HEK293T (cell line): ENCODE results near the gene RIMBP2.

ENCODE experiments used
- CTCF ChIA-PET: fragments of 350-600 bp; formaldehyde crosslinking; extraction: SDS; loops from one replicate; lab custom pipeline; 2021; ENCODE audit warnings: antibody characterized with exemption, inconsistent platforms; lab: Yijun Ruan, JAX
- POLR2A ChIA-PET: fragments of 350-600 bp; formaldehyde crosslinking; extraction: SDS; loops from one replicate; lab custom pipeline; 2020; ENCODE audit warnings: antibody characterized with exemption, inconsistent platforms; lab: Yijun Ruan, JAX
- DNase-seq: peaks from one replicate; pipeline ENCODE4 v3.0.0; 2012; ENCODE audit warnings: mixed read lengths; ENCODE audit errors: extremely low spot score
- ARNT ChIP-seq: fragments of 450-650 bp; IDR thresholded peaks from 2 replicates; pipeline ENCODE4 v1.6.1; 2017; ENCODE audit warnings: mild to moderate bottlenecking
- BHLHE40 ChIP-seq: fragments of 450-650 bp; IDR thresholded peaks from 2 replicates; pipeline ENCODE4 v1.6.1; 2016; ENCODE audit warnings: mild to moderate bottlenecking, moderate library complexity, borderline replicate concordance
- CTBP1 ChIP-seq: fragments of 450-650 bp; IDR thresholded peaks from 2 replicates; pipeline ENCODE4 v1.6.1; 2016; ENCODE audit warnings: borderline replicate concordance
- ELF4 ChIP-seq: fragments of 450-650 bp; IDR thresholded peaks from 2 replicates; pipeline ENCODE4 v1.6.1; 2017; ENCODE audit warnings: antibody characterized with exemption
- FOXA1 ChIP-seq: fragments of 450-650 bp; IDR thresholded peaks from 2 replicates; pipeline ENCODE4 v1.6.1; 2016; ENCODE audit warnings: mild to moderate bottlenecking
- FOXK2 ChIP-seq: fragments of 450-650 bp; IDR thresholded peaks from 2 replicates; pipeline ENCODE4 v1.6.1; 2016; ENCODE audit warnings: mild to moderate bottlenecking
- FOXM1 ChIP-seq: fragments of 450-650 bp; IDR thresholded peaks from 2 replicates; pipeline ENCODE4 v1.6.1; 2017; ENCODE audit warnings: mild to moderate bottlenecking, borderline replicate concordance
- HDGF ChIP-seq: fragments of 450-650 bp; IDR thresholded peaks from 2 replicates; pipeline ENCODE4 v1.6.1; 2017; ENCODE audit warnings: antibody characterized with exemption, borderline replicate concordance
- L3MBTL2 ChIP-seq: fragments of 450-650 bp; conservative IDR thresholded peaks from 2 replicates; pipeline ENCODE4 v1.6.1; 2016; ENCODE audit warnings: mild to moderate bottlenecking
- LEF1 ChIP-seq: fragments of 450-650 bp; IDR thresholded peaks from 2 replicates; pipeline ENCODE4 v1.6.1; 2017; ENCODE audit warnings: mild to moderate bottlenecking, borderline replicate concordance
- NFRKB ChIP-seq: fragments of 450-650 bp; IDR thresholded peaks from 2 replicates; pipeline ENCODE4 v1.6.1; 2016; ENCODE audit warnings: mild to moderate bottlenecking, moderate library complexity
- SP1 ChIP-seq: fragments of 450-650 bp; IDR thresholded peaks from 2 replicates; pipeline ENCODE4 v1.6.1; 2017
- SUZ12 ChIP-seq: fragments of 450-650 bp; IDR thresholded peaks from 2 replicates; pipeline ENCODE4 v1.6.1; 2016; ENCODE audit warnings: mild to moderate bottlenecking
- TARDBP ChIP-seq: fragments of 450-650 bp; IDR thresholded peaks from 2 replicates; pipeline ENCODE4 v1.6.1; 2016
- ZNF384 ChIP-seq: fragments of 450-650 bp; IDR thresholded peaks from 2 replicates; pipeline ENCODE4 v1.6.1; 2016
- TF ChIP-seq, protein P1 (sequence below): fragments of 450-650 bp; IDR thresholded peaks from 2 replicates; pipeline ENCODE4 v1.6.1; 2016

RIMBP2 gene

DNA sequence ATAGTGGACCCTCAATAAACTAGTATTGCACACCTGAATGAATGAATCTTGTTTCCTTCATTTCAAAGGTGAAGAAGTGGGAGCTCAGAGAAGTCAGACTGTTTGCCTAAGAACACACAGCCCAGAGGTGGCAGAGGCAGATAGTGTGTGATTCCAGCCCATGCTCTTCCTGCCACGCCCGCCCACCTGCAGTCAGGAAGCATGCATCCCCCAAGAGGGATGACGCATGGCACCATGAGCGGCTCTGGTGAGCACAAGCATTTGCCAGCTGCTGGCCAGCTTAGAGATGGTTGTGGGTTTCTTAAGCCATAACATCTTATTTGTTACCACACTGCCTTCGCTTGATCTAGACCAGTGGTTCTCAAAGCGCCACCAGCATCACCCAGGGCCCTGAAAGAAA lies 133.8 kb downstream of the RIMBP2 start:
- DNase-seq = no peak
- TF ChIP-seq SP1 (no peak), FOXA1 (no peak), ELF4 (no peak), FOXK2 (no peak), LEF1 (no peak), L3MBTL2 (no peak), ARNT (no peak), FOXM1 (no peak), SUZ12 (no peak), TARDBP (no peak), ZNF384 (no peak), BHLHE40 (no peak), CTBP1 (no peak), HDGF (no peak), NFRKB (no peak)
- TF ChIP-seq, protein P1, sequence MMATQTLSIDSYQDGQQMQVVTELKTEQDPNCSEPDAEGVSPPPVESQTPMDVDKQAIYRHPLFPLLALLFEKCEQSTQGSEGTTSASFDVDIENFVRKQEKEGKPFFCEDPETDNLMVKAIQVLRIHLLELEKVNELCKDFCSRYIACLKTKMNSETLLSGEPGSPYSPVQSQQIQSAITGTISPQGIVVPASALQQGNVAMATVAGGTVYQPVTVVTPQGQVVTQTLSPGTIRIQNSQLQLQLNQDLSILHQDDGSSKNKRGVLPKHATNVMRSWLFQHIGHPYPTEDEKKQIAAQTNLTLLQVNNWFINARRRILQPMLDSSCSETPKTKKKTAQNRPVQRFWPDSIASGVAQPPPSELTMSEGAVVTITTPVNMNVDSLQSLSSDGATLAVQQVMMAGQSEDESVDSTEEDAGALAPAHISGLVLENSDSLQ = no peak
- CTCF ChIA-PET = no interaction called here
- POLR2A ChIA-PET = no interaction called here

- POLR2A ChIA-PET = no interaction called here
- no peak for DNase-seq
- CTCF ChIA-PET = no interaction called here
- no peak for TF ChIP-seq SUZ12
- no peak for TF ChIP-seq LEF1
- no peak for TF ChIP-seq FOXA1
- TF ChIP-seq SP1 = no peak
- TF ChIP-seq BHLHE40 = no peak
Measured at GRCh38 chr12:130581782-130582181, 134.3 kb downstream of the RIMBP2 start.

DNA sequence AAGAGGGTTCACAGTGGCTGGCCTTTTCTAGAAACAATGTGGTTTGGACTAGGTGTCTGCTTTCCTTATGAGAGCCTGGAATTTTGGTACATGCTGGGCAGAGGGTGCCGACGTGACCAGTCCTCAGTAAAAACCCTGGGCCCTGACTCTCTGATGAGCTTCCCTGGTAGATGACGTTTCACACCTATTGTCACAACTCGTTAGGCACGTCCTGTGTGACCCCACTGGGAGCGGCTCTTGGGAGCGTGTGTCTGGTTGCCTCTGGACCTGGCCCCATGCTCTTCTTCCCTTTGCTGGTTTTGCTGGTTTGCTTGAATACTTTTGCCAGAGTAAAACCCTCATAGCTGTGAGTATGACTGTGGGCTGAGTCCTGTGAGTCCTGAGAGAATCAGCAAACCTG lies 136.9 kb downstream of the RIMBP2 start:
- ChIA-PET POLR2A (no interaction called here), CTCF (no interaction called here)
- DNase-seq = no peak

DNA sequence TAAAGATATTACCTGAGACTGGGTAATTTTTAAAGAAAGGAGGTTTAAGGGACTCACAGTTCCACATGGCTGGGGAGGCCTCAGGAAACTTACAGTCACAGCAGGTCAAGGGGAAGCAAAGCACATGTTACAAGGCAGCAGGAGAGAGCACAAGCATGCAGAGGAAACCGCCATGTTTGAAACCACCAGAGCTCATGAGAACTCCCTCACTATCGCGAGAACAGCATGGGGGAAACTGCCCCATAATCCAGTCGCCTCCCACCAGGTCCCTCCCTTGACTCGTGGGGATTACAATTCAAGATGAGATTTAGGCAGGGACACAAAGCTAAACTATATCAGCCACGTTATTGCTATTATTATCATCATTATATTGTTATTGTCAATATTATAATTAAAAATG lies 138.7 kb downstream of the RIMBP2 start:
- ChIA-PET CTCF (interaction anchor here (0.6 kb wide), 1 partner anchor 175 kb away, joined by 4 read pairs; no protein-coding TSS in a partner anchor), POLR2A (no interaction called here)
- TF ChIP-seq HDGF (no peak), BHLHE40 (no peak), FOXM1 (no peak), SP1 (no peak), L3MBTL2 (no peak), ARNT (no peak), SUZ12 (no peak), TARDBP (no peak), FOXK2 (no peak), ELF4 (no peak), CTBP1 (no peak), FOXA1 (no peak), LEF1 (no peak)
- TF ChIP-seq, protein P1 = no peak
- DNase-seq = no peak

More for the DNA sequence above, 136.9 kb downstream of the RIMBP2 start:
- TF ChIP-seq FOXM1 (no peak), BHLHE40 (no peak)

DNA sequence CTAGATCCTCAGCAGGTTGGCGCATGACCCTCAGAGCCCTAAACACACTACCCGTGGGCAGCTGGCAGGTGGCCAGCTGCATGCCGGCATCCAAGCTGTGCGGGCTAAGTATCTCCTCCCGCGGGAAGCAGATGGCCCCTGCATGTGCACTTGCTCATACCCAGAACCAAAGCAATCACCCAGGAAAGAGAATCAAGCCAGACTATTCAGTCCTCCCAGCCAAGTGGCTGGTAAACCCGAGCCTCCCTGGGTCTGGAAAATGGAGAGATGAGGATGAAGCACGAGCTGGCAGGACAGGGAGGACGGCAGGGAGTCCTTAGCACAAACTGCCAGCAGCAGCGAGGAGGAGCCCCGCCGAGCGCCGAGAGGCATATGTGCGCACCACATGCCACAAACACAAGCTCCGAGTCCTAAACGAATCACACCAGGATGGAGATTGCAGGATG lies 139.7 kb downstream of the RIMBP2 start:
- DNase-seq = no peak
- ChIA-PET CTCF (no interaction called here), POLR2A (no interaction called here)
- TF ChIP-seq TARDBP = no peak
- no peak for TF ChIP-seq BHLHE40
- no peak for TF ChIP-seq FOXA1
- TF ChIP-seq SP1 = no peak
- no peak for TF ChIP-seq SUZ12
- TF ChIP-seq CTBP1 = no peak
- TF ChIP-seq HDGF = no peak
- TF ChIP-seq, protein P1 = no peak

GRCh38 chr12:130574402-130574801 lies 141.7 kb downstream of the RIMBP2 start:
- TF ChIP-seq FOXK2 = no peak
- TF ChIP-seq HDGF = no peak
- no peak for TF ChIP-seq TARDBP
- TF ChIP-seq CTBP1 = no peak
- no peak for TF ChIP-seq FOXM1
- ChIA-PET POLR2A (no interaction called here), CTCF (no interaction called here)
- DNase-seq = no peak

GRCh38 chr12:130573766-130574165 lies 142.3 kb downstream of the RIMBP2 start:
- POLR2A ChIA-PET = no interaction called here
- no peak for TF ChIP-seq ELF4
- no peak for TF ChIP-seq SP1
- TF ChIP-seq FOXK2 = no peak
- TF ChIP-seq CTBP1 = no peak
- no peak for TF ChIP-seq ZNF384
- no peak for TF ChIP-seq ARNT
- TF ChIP-seq, protein P1 = no peak
- TF ChIP-seq BHLHE40 = no peak
- no peak for TF ChIP-seq NFRKB
- TF ChIP-seq LEF1 = no peak
- no peak for TF ChIP-seq L3MBTL2
- no peak for TF ChIP-seq TARDBP
- no peak for TF ChIP-seq FOXA1
- no peak for TF ChIP-seq SUZ12
- TF ChIP-seq HDGF = no peak
- CTCF ChIA-PET = no interaction called here
- no peak for DNase-seq
